Fibroblast of gingiva (primary cell): ENCODE results near the gene RAB8B.
"Not testable (repeated sequence)": the region's sequence is repeated elsewhere in the genome, so short reads cannot be mapped to it uniquely, and the experiment has no call there.

Experiments used
- DNase-seq: peaks from one replicate; pipeline ENCODE4 v3.0.0-alpha.2; 2011; ENCODE audit warnings: low read depth

The RAB8B gene

DNA sequence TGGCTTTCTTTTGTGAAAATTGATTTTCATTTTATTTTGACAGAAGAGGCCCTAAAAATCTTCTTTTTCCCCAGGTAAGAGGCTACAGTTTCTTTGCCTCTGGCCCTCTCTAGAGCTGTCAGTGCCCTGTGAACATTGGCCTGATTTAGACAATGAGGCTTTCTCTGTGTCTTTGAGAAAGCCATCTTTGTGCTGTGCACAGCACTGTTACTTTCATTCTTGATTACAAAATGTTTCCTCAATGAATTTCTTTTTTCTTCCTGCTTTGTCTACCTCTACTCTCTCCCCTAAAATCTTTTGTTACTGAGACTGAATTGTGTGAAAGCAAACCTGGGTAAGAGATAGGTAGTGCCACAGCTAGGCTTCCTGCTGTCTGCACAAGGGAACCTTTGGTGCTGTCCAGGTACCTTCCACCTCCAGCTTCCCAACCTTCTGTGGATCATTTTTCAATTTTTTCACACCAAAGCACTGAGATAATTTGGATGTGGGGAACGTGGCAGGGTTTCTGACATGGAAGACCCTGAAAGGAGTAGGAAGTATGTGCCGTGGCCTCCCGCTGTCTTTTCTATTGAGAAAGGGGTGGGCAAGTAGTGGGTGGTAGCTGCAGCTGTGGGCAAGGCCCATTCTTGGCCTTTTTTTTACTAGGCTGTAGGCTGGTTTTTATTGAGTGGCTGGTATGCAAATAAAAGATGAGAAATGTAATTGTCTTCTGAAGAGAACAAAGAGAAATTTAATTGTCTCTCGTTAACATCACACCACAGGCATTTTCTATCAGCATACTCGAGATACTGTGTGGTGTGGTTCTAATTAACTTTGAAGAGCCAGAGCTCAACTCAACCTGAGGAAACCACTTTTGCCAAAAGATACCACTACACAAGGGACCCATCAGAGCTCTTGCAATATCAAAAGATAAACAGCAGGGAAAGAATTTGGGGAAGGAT lies 21.0 kb downstream of the RAB8B start:
- DNase-seq, result no peak

DNA sequence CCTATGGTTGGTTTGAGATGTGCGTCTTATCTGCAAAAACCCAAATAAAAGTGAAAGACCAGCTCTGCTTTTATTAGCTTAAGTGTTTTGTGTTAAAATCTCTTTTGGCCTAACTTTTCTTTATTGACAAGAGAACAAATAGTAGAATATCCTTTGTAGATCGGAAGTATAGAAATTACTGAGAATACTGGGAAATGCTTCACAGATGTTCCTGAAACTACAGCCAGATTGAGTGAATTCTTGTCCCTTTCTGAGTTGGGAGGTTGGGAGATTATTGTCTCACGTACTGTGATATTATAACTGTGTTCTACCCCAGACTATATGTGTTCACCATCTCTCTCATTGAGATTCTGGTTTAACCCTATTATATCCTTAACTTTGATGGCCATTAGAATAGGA lies 21.7 kb downstream of the RAB8B start:
- DNase-seq, result no peak

- no peak for DNase-seq
Measured at GRCh38 chr15:63211549-63211948, 22.1 kb downstream of the RAB8B start.

DNA sequence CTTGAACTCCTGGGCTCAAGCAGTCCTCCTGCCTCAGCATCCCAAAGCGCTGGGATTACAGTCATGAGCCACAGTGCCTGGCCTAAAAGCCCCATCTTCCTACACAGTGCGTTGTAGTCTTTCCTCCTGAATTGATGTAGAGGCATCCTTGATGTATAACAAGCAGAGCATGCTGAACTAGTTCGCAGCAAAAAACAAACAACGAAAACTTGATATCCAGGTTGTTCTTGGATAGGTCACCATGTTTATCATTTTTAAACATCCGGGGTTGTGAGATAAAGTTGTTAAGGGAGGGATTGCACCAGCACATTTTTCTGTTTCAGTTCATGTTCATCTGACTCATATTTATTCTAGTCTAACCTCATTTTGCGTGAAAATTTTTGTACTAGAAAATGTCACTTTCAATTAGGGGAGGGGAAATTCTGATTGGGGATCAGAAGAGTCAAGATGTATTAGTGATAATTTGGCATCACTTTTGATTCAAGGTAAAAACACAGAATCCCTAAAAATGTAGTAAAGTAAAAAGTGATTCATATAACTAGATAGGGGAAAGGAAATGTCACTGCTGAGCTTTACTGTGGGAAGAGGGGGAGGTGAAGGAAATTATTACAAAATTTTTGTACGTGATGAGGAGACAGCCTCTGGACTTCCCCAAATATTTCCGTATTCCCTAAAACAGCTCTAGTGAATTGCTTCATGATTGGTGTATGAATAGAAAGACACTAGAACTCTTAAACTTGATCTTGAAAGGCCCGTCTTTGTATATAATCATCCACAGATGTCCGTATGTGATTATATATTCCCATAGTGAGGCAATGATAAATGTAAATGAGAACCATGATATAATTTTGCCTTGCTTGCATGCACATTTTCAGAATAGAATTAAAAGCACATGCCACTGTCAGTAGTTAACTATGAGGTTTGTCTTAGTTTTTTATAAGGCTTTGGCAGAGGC lies 22.9 kb downstream of the RAB8B start:
- DNase-seq, result peak; percentile 96

DNA sequence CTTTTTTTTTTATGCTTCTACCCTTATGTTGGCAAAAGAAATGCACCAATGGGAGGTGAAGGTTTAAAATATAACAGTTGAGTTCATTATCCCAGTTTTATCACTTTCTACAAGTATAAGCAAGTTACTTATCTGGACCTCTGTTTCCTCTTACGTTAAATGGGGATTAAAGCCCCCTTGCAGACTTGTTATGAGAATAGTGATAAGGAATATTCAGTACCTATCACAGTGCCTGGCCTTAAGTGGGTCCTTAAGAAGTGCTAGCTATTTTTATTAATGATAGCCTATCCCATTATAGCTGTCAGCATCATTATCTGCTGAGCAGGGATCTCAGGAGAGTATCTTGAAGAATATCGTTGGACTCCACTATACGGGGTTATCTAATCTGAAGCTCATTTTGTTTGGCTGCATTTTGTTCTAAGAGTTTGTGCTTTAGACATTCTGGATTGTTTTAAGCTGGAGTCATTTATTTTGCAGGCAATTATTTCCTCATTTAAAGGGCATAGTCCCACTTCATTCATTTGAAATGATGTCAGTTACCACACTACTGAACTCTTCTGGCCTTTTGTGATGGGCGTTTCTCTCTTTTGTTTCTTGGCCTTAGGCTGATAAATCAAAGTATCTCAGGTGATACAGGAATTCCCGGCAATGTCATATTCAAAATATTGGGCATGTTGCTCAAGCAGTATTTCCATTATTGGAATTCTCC lies 28.8 kb downstream of the RAB8B start:
- DNase-seq, result peak; percentile 51

DNA sequence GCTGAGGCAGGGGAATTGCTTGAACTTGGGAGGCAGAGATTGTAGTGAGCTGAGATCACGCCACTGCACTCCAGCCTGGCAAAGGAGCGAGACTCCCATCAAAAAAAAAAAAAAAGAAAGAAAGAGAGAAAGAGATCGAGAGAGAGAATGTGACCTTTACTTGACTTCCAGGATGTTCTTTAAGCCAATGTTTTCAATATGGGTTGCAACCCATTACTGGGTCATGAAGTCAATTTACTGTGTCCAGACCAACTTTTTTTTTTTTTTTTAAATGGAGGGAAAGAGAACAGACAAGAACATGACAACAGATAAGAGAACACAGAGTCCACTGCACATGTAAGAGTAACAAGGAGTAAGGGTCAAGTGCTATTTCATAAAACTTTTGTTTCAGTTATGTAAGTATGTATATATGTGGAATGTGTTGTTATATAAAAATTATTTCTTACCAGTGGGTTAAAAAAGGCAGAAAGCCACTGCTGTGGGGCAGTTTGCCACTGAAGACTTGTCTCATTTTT lies 29.8 kb downstream of the RAB8B start:
- DNase-seq, result no peak

GRCh38 chr15:63221346-63221745 lies 31.9 kb downstream of the RAB8B start:
- DNase-seq, result no peak

- no peak for DNase-seq
Measured at GRCh38 chr15:63223463-63223862, 34.1 kb downstream of the RAB8B start.

DNA sequence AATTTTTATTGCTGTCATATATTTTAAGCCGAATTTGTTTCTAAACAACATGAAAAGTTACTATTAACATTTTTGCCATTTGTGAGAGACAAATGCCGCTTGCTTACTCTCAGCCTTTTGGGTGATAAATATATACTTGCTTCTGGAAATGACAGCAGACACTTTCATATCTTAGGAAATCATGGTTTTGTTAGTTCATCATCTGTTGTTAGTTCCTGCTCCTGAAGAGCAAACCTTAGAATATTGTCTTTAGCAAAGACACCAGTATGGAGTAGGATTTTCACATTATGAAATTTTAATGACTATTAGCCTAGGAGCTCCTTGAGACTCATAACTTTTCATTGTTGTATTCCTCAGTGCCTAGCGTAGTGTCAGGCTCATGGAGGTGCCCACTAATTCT lies 36.0 kb downstream of the RAB8B start:
- no peak for DNase-seq

DNA sequence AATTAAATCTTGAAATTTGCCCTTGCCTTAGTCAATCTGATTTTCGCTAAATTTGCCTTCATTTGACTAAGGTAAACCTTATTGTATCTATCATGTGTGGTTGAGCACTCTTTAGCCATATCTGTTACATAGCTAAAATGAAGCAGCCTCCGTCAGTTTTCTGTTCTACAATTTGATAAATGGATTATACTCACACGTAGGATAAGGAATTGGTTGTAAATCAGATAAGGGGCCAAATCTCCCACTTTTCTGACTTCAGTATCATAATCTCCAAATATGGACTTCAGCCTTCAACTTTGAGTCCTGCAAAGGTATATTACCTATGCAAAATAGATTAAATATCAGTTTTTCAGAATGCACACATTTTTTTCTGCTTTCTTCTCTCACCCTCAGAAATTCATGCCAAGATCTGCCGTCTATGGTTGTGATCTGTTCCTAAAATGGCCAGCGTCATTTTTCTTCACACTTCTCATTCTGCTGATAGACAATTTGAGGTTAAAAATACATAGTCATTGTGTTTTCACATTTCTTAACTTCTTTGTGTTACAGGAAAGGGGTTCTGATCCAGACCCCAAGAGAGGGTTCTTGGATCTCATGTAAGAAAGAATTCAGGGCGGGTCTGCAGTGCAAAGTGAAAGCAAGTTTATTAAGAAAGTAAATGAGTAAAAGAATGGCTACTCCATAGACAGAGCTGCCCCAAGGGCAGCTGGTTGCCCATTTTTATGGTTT lies 36.9 kb downstream of the RAB8B start:
- no peak for DNase-seq

- DNase-seq, result no peak
Measured at GRCh38 chr15:63226966-63227401, 37.6 kb downstream of the RAB8B start.

DNA sequence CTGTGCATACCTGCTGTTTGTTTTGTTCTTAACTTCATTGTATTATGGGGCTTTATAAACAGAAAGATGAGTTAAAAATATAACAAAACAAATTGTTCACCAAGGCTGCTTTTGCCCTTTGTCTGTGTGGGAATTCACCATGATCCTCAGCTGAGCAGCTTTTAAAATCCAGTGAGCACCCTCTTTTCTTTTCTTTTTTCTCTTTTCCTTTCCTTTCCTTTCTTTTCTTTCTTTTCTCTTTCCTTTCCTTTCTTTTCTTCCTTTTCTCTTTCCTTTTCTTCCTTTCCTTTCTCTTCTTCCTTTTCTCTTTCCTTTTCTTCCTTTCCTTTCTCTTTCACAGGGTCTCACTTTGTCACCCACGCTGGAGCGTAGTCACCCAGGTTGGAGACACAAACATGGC lies 38.3 kb downstream of the RAB8B start:
- DNase-seq, result no peak

- DNase-seq, result peak; percentile 38
Measured at GRCh38 chr15:63231206-63231605, 41.8 kb downstream of the RAB8B start.

GRCh38 chr15:63231706-63232105 lies 42.3 kb downstream of the RAB8B start:
- DNase-seq, result peak; percentile 35

DNA sequence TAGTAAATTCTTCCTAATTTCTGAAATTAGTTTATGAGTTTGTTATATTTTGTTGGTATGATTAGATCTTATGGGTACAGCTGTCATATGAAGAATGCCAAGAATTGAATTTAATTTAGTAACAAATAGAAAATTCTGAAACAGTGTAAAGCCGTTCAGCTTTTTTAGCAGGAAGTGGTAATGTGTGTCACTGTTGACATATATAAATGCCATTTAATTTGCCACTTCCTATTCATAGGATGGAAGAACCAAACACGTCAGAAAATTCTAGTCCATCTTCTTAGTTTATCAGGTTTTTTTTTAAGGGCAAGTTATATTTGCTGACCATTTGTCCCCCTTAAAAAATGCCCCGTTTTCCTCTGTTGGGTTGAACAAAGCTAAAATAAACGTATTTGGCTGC lies 43.0 kb downstream of the RAB8B start:
- DNase-seq, result no peak

DNA sequence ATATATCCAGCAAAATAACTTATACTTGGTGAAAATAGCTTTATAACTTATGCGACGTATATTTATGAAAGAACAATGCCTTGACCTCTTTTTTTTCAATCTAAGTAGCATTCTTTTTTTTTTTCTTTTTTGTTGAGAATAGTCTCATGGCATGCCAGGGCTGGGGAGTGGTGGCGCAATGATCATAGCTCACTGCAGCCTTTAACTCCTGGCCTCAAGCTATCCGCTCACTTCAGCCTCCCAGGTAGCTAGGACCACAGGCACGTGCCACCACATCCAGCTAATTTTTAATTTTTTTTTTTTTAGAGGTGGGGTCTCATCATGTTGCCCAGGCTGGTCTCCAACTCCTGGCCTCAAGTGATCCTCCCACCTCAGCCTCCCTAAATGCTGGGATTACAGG lies 43.5 kb downstream of the RAB8B start:
- DNase-seq, result peak; percentile 49

- DNase-seq, result peak; percentile 35
Measured at GRCh38 chr15:63233667-63234423, 44.4 kb downstream of the RAB8B start.

DNA sequence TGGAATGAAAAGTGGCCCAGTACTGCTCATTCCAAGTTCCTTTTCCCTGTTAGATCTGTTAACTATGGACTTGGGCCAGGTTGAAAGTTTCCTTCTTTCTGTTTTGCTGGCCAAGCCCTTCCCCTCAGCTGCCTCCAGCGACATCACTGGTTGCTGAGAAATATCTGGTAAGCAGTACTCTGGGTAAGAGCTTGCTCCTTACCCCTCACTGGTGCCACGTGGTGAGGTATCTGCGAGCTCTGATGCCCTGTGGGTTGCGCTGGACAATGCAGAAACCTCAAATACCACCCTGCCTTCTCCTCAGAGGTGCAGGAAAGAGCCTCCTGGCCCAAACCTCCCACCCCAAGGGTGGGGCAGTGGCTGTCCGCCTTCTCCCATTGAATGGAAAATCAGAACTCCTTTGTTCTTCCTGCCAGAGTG lies 45.1 kb downstream of the RAB8B start:
- peak; percentile 45 for DNase-seq

DNA sequence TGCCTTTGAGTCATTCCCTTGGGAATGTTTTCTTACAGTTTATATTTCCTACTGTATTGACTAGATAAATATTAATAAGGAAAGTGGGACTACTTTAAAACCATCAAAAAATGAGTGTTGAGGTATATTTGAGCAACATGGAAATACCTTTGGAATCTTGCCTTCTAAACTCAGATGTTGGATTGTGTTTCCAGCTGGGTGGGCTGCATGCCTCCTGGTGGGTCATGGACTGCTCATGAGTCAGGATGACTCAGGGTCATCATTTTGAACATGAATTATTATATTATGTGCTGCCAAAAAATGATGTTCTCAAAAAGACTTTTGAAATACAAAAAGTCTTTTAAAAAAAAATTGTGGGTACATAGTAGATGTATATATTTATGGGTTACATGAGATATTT lies 46.9 kb downstream of the RAB8B start:
- DNase-seq, result peak; percentile 48

DNA sequence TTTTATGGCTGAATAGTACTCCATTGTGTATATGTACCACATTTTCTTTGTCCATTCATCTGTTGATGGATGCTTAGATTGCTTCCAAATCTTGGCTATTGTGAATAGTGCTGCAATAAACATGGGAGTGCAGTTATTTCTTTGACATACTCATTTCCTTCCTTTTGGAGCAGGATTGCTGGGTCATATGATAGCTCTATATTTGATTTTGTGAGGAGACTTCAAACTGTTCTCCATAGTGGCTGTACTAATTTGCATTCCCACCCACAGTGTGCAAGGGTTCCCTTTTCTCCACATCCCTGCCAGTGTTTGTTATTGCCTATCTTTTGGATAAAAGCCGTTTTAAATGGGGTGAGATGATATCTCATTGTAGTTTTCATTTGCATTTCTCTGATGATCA lies 47.7 kb downstream of the RAB8B start:
- DNase-seq, result not testable (repeated sequence)
